H54 (cell line): ENCODE results near the gene OSBPL9.

Source experiments
- DNase-seq: peaks from one replicate; pipeline ENCODE4 v3.0.0; 2011; ENCODE audit warnings: low spot score, mixed read lengths; ENCODE audit not compliant: insufficient read length
- FAIRE-seq: peaks from 3 replicates; lab custom pipeline; 2011; peaks lifted over from hg19 to GRCh38; lab: Jason Lieb, UNC
- POLR2A ChIP-seq: IDR thresholded peaks from 2 replicates; pipeline ENCODE4 v1.6.1; 2011; ENCODE audit warnings: low read depth, mild to moderate bottlenecking, low read length

OSBPL9 gene

DNA sequence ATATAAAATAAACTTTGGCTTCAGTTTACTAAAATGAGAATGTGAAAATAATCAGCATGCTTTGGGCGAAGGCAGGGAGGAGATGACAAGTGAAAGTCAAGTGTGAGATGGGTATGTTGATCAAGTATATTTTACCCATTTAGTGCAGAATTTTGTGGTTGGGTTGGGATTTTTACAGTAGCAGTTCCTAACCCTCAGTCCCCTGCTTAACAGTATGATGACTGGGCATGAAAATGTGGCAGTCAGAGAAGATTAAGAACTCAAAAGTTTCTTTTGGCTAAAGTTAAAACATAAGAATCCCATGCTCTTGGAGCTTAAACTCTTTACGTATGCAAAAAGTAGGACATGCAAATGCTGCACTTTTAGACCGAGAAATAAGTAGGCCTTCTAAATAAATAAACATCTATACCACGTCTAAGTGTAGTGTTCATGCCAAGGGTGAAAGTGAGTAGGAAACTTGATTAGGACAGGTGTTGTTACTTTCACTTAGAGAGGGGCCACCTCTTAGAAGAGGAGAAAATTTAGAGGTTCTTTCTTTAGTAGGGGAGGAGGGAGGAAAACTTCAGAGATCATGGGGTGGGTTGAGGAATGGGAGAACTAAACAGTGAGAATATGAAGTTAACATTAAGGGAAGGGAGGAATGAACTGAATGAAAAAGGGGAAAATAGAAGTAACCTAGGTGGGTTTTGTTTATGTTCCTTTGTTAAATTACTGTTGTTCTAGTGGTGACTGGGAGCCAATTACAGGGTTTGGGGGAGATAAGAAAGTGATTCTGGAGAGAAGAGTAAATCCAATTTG lies 127.8 kb downstream of the OSBPL9 start:
- FAIRE-seq = peak; percentile 43
- TF ChIP-seq POLR2A = no peak

GRCh38 chr1:51745304-51745570 lies 128.3 kb downstream of the OSBPL9 start:
- peak; percentile 30 for FAIRE-seq
- no peak for TF ChIP-seq POLR2A
- no peak for DNase-seq

More for the DNA sequence above, 127.8 kb downstream of the OSBPL9 start:
- DNase-seq = no peak

DNA sequence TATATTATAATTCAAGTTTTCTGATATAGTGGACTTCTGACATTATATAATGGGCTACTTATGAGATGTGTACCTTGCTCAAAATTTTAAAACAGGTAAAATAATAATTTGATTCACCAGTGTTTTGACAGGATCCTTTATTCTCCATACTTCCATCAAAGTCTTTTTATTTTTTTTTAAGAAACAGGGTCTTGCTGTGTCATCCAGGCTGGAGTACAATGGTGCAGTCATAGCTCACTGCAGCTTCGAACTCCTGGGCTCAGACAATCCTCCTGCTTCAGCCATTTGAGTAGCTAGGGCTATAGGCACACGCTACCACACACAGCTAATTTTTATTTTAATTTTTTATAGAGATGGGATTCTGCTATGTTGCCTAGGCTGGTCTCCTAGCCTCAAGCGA lies 132.3 kb downstream of the OSBPL9 start:
- no peak for DNase-seq
- no peak for TF ChIP-seq POLR2A
- FAIRE-seq = peak; percentile 36

GRCh38 chr1:51750218-51750617 lies 133.3 kb downstream of the OSBPL9 start:
- no peak for TF ChIP-seq POLR2A
- DNase-seq (no peak), FAIRE-seq (peak; percentile 96)

- DNase-seq = no peak
- no peak for TF ChIP-seq POLR2A
- peak; percentile 45 for FAIRE-seq
These were observed 133.8 kb downstream of the OSBPL9 start for GRCh38 chr1:51750729-51751128.

GRCh38 chr1:51752073-51752948 lies 135.4 kb downstream of the OSBPL9 start:
- no peak for TF ChIP-seq POLR2A
- no peak for DNase-seq
- peak; percentile 74 for FAIRE-seq

GRCh38 chr1:51753969-51754368 lies 137.1 kb downstream of the OSBPL9 start:
- DNase-seq (no peak), FAIRE-seq (peak; percentile 30)
- TF ChIP-seq POLR2A = no peak

GRCh38 chr1:51754666-51755065 lies 137.8 kb downstream of the OSBPL9 start:
- FAIRE-seq = no peak
- DNase-seq = no peak
- TF ChIP-seq POLR2A = no peak

GRCh38 chr1:51755437-51755836 lies 138.5 kb downstream of the OSBPL9 start:
- TF ChIP-seq POLR2A = no peak
- FAIRE-seq (peak; percentile 85), DNase-seq (no peak)

- TF ChIP-seq POLR2A = no peak
- FAIRE-seq (no peak), DNase-seq (no peak)
These were observed 139.4 kb downstream of the OSBPL9 start for GRCh38 chr1:51756290-51756689.

GRCh38 chr1:51758310-51758709 lies 141.4 kb downstream of the OSBPL9 start:
- no peak for TF ChIP-seq POLR2A
- FAIRE-seq = no peak
- no peak for DNase-seq

- no peak for DNase-seq
- no peak for TF ChIP-seq POLR2A
- no peak for FAIRE-seq
These were observed 144.0 kb downstream of the OSBPL9 start for GRCh38 chr1:51760872-51761271.

GRCh38 chr1:51761351-51761750 lies 144.5 kb downstream of the OSBPL9 start:
- TF ChIP-seq POLR2A = no peak
- DNase-seq (no peak), FAIRE-seq (no peak)

- DNase-seq (peak; percentile 7), FAIRE-seq (peak; percentile 91)
- TF ChIP-seq POLR2A = no peak
These were observed 152.2 kb downstream of the OSBPL9 start for GRCh38 chr1:51768971-51769588.
